ENCODE measurements around the gene EYS. TPM values are rescaled to one million over a fixed set of nuclear protein-coding genes. Genes with fewer than 3 reads are reported as not detected.

The EYS gene
- total and polyA plus RNA-seq, 2 experiments from 2014 or later = 0.04 TPM; not detected in 1

DNA sequence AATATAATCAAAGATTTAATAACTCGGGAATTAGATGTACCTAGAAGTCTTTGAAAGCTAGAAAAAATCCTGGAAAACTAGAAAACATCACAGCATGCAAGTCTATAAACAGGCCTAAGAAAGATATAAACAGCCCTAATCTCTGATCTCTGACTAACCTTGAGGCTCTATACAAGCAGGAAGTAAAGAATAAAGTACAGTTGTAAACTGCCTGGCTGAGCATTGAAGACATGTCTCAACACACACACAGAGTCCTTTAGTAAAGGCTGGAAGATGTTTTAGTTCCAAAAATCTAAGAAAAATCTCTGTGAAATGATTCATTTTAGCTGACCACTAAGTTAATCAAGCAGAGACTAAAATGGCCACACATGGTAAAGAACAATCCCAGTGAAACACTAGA lies 774.5 kb downstream of the EYS start:
- DNase-seq = no peak
- H3K79me2 ChIP-seq (ENCODE audit: insufficient read depth) = no peaks in the 10 kb centered on the region
- no peak overlapping the region for H3K4me2 ChIP-seq (ENCODE audit: unreplicated experiment)
- no peak overlapping the region for H3K9ac ChIP-seq
- no peak overlapping the region for H3K4me3 ChIP-seq
- H3K36me3 ChIP-seq (ENCODE audit: low read depth) = no peaks in the 10 kb centered on the region
- no peaks in the 10 kb centered on the region for H3K27me3 ChIP-seq (replicated peaks; ENCODE audit: insufficient read depth)
- in situ Hi-C loops (cut with MboI) = no loop called here
- H3K4me1 ChIP-seq (ENCODE audit: insufficient read depth) = no peaks in the 10 kb centered on the region
- no peak overlapping the region for H2AFZ ChIP-seq
- no peaks in the 10 kb centered on the region for H4K20me1 ChIP-seq (ENCODE audit: insufficient read depth)
- no peaks in the 10 kb centered on the region for H3K9me3 ChIP-seq (ENCODE audit: low read depth)
- WGBS, 2 experiments (ENCODE audit: low coverage in 1 of 2, low lambda C conversion rate in 2 of 2, missing lambda C conversion rate in 2 of 2) = 9 to 20% methylated on average over 1 of the region's 1 CpG
- H3K9me2 ChIP-seq (ENCODE audit: insufficient read depth) = no peaks in the 10 kb centered on the region
- H3K27ac ChIP-seq = no peak overlapping the region
- TF ChIP-seq EZH2 (IDR thresholded peaks at IDR 0.05; ENCODE audit: insufficient read depth, poor library complexity, severe bottlenecking) (no peak), EZH2phosphoT487 (IDR thresholded peaks at IDR 0.05; ENCODE audit: insufficient read depth, low read depth) (no peak)
- no peaks in the 10 kb centered on the region for H3F3A ChIP-seq (ENCODE audit: insufficient read depth)

DNA sequence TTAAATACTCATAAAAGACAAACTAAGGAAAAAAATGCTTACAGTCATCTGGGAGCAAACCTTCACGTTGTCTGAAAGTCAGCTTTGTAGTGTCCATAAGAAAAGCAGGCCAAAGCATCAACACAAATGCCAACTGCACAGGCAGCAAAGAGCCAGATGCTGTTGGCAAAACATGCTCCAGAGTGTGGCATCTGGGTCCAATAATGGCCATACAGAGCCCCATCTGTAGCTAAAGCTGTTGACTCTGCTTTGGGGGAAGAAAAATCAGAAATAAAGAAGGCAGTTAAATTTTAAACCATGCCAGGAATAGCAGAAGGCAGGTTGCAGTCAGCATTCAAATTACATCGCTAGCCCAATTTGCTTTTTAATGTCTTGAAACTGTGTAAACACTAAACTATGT lies 776.3 kb downstream of the EYS start:
- Histone ChIP-seq H3K27me3 (replicated peaks; ENCODE audit: insufficient read depth) (no peaks in the 10 kb centered on the region), H3K4me1 (ENCODE audit: insufficient read depth) (no peaks in the 10 kb centered on the region), H3K9me3 (ENCODE audit: low read depth) (no peaks in the 10 kb centered on the region), H4K20me1 (ENCODE audit: insufficient read depth) (no peaks in the 10 kb centered on the region), H3K27ac (no peak overlapping the region), H3K4me3 (no peak overlapping the region), H3K36me3 (ENCODE audit: low read depth) (no peaks in the 10 kb centered on the region), H3K79me2 (ENCODE audit: insufficient read depth) (no peaks in the 10 kb centered on the region), H3K4me2 (ENCODE audit: unreplicated experiment) (no peak overlapping the region), H3F3A (ENCODE audit: insufficient read depth) (no peaks in the 10 kb centered on the region), H3K9me2 (ENCODE audit: insufficient read depth) (no peaks in the 10 kb centered on the region), H2AFZ (no peak overlapping the region), H3K9ac (no peak overlapping the region)
- 21 to 25% methylated on average over 2 of the region's 2 CpGs for WGBS, 2 experiments (ENCODE audit: low coverage in 1 of 2, low lambda C conversion rate in 2 of 2, missing lambda C conversion rate in 2 of 2)
- TF ChIP-seq EZH2phosphoT487 (IDR thresholded peaks at IDR 0.05; ENCODE audit: insufficient read depth, low read depth) = no peak
- no peak for TF ChIP-seq EZH2 (IDR thresholded peaks at IDR 0.05; ENCODE audit: insufficient read depth, poor library complexity, severe bottlenecking)
- in situ Hi-C loops (cut with MboI) = no loop called here
- DNase-seq = no peak

DNA sequence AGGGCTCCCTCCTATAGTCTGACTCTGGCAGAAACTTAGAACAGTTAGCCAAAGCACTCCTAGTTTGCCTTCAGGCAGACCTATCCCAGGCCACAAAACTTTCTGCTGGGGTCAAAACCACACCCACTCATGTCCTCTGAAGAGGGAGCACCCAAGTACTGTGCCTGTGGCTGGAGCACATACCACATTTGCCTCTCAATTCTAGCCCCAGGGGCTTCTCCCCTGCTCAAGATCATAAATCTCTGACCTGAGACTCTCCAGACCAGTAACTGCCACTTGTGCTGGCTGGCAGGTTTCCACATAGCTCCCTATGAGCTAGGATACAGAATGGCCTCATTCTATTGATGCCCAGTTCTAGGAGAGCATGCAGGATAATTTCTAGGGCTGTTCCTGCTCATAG lies 781.0 kb downstream of the EYS start:
- H3K4me3 ChIP-seq = no peak overlapping the region
- in situ Hi-C loops (cut with MboI) = no loop called here

DNA sequence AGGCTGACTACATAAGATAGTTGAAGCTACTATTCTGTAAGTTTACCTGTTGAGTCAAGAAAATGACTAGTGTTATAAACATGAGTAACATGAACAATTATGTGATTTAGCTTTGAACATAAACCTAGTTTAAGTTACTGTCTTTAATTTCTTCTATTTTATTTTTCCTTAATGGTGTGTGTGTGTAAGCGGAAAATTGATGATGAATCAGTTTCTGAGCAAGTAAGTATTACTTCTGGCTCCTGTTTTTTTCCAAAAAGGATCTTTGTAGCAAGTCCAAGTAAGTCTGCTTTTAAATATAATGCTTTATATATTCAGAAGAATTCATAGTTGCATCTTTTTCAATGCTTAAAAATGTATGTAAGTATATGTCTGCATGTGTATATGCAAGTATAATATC lies 786.8 kb downstream of the EYS start:
- Histone ChIP-seq H3F3A (ENCODE audit: insufficient read depth) (no peaks in the 10 kb centered on the region), H2AFZ (no peak overlapping the region), H3K4me2 (ENCODE audit: unreplicated experiment) (no peak overlapping the region), H3K27ac (no peak overlapping the region), H3K9ac (no peak overlapping the region), H3K9me2 (ENCODE audit: insufficient read depth) (no peaks in the 10 kb centered on the region), H4K20me1 (ENCODE audit: insufficient read depth) (no peaks in the 10 kb centered on the region), H3K4me3 (no peak overlapping the region), H3K27me3 (replicated peaks; ENCODE audit: insufficient read depth) (no peaks in the 10 kb centered on the region), H3K36me3 (ENCODE audit: low read depth) (no peaks in the 10 kb centered on the region), H3K4me1 (ENCODE audit: insufficient read depth) (no peaks in the 10 kb centered on the region), H3K9me3 (ENCODE audit: low read depth) (no peaks in the 10 kb centered on the region), H3K79me2 (ENCODE audit: insufficient read depth) (no peaks in the 10 kb centered on the region)
- TF ChIP-seq EZH2phosphoT487 (IDR thresholded peaks at IDR 0.05; ENCODE audit: insufficient read depth, low read depth) (no peak), EZH2 (IDR thresholded peaks at IDR 0.05; ENCODE audit: insufficient read depth, poor library complexity, severe bottlenecking) (no peak)
- WGBS, 2 experiments (ENCODE audit: low coverage in 1 of 2, low lambda C conversion rate in 2 of 2, missing lambda C conversion rate in 2 of 2) = 24 to 39% methylated on average over 1 of the region's 1 CpG
- DNase-seq = no peak
- in situ Hi-C loops (cut with MboI) = no loop called here

More for the DNA sequence above, 781.0 kb downstream of the EYS start:
- Histone ChIP-seq H3K36me3 (ENCODE audit: low read depth) (no peaks in the 10 kb centered on the region), H3F3A (ENCODE audit: insufficient read depth) (no peaks in the 10 kb centered on the region), H3K9ac (no peak overlapping the region), H3K27me3 (replicated peaks; ENCODE audit: insufficient read depth) (no peaks in the 10 kb centered on the region), H2AFZ (no peak overlapping the region), H3K9me2 (ENCODE audit: insufficient read depth) (no peaks in the 10 kb centered on the region), H3K4me2 (ENCODE audit: unreplicated experiment) (no peak overlapping the region), H3K27ac (no peak overlapping the region), H4K20me1 (ENCODE audit: insufficient read depth) (no peaks in the 10 kb centered on the region), H3K79me2 (ENCODE audit: insufficient read depth) (no peaks in the 10 kb centered on the region), H3K4me1 (ENCODE audit: insufficient read depth) (no peaks in the 10 kb centered on the region), H3K9me3 (ENCODE audit: low read depth) (no peaks in the 10 kb centered on the region)
- DNase-seq = no peak
- TF ChIP-seq EZH2 (IDR thresholded peaks at IDR 0.05; ENCODE audit: insufficient read depth, poor library complexity, severe bottlenecking) (no peak), EZH2phosphoT487 (IDR thresholded peaks at IDR 0.05; ENCODE audit: insufficient read depth, low read depth) (no peak)

DNA sequence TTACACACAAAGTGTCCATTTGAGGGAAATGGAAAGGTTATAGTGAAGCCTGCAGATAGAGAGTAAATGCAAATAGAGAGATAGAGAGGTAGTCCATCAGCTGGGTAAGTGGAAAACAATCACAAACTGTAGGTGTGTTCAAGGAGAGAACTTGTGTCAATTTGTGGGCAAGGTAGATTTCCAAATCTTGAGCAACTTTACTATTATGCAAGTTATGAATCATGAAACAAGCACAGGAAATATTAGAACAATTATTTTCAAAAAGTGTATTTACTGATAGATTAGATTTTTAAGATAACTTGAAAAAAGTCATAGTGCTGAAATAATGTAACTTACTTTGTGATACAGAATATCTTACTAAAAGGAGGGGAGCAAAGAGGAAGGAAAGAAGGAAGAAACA lies 792.9 kb downstream of the EYS start:
- Histone ChIP-seq H3K4me3 (no peak overlapping the region), H3K9me3 (ENCODE audit: low read depth) (no peaks in the 10 kb centered on the region), H2AFZ (no peak overlapping the region), H3K4me1 (ENCODE audit: insufficient read depth) (no peaks in the 10 kb centered on the region), H3K9ac (no peak overlapping the region), H3F3A (ENCODE audit: insufficient read depth) (no peaks in the 10 kb centered on the region), H3K9me2 (ENCODE audit: insufficient read depth) (no peaks in the 10 kb centered on the region), H3K27me3 (replicated peaks; ENCODE audit: insufficient read depth) (no peaks in the 10 kb centered on the region), H3K4me2 (ENCODE audit: unreplicated experiment) (no peak overlapping the region), H3K36me3 (ENCODE audit: low read depth) (no peaks in the 10 kb centered on the region), H4K20me1 (ENCODE audit: insufficient read depth) (no peaks in the 10 kb centered on the region), H3K27ac (no peak overlapping the region), H3K79me2 (ENCODE audit: insufficient read depth) (no peaks in the 10 kb centered on the region)
- in situ Hi-C loops (cut with MboI) = no loop called here
- TF ChIP-seq EZH2 (IDR thresholded peaks at IDR 0.05; ENCODE audit: insufficient read depth, poor library complexity, severe bottlenecking) = no peak
- no peak for TF ChIP-seq EZH2phosphoT487 (IDR thresholded peaks at IDR 0.05; ENCODE audit: insufficient read depth, low read depth)
- DNase-seq = no peak

Data from GM23248 (cell line).